Measurements from ENCODE around the gene LRIG1. TPM values are rescaled to one million over a fixed set of nuclear protein-coding genes. Genes with fewer than 3 reads are reported as not detected.

LRIG1 gene
- polyA plus RNA-seq, 4 donors: 3.5 to 41.0 (median 21.9) TPM

- Histone ChIP-seq H3K4me1 (ENCODE audit: control insufficient read depth in 3 of 3, insufficient read depth in 2 of 3, low read depth in 1 of 3, low read length in 2 of 3) (peaks cover 0 to 49% (median 17%) of the 10 kb centered on the region in 3 donors), H3K9me3 (ENCODE audit: control insufficient read depth in 2 of 2, insufficient read depth in 1 of 2, low read depth in 1 of 2, low read length in 1 of 2) (no peaks in the 10 kb centered on the region), H3K27ac (ENCODE audit: low read depth in 1 of 3, low read length in 2 of 3) (peak overlapping the region; percentile 2 to 84 (median 73)), H3K36me3 (ENCODE audit: control insufficient read depth in 3 of 3, insufficient read depth in 2 of 3, low read depth in 1 of 3, low read length in 3 of 3) (peaks cover 0 to 46% (median 0%) of the 10 kb centered on the region in 3 donors), H3K4me3 (ENCODE audit: low read depth in 1 of 3, low read length in 3 of 3) (no peak overlapping the region), H3K27me3 (ENCODE audit: control insufficient read depth in 3 of 3, insufficient read depth in 3 of 3, low read length in 3 of 3) (no peaks in the 10 kb centered on the region)
- no peak for FAIRE-seq
- 64 to 75% (median 72%) methylated on average over 10 of the region's 10 CpGs for WGBS, 3 donors
- DNase-seq: no peak
These were observed 57.6 kb downstream of the LRIG1 start for GRCh38 chr3:66443118-66443803.

GRCh38 chr3:66442254-66443117 is 58.3 kb downstream of the LRIG1 start:
- Histone ChIP-seq H3K27me3 (ENCODE audit: control insufficient read depth in 3 of 3, insufficient read depth in 3 of 3, low read length in 3 of 3) (no peaks in the 10 kb centered on the region), H3K36me3 (ENCODE audit: control insufficient read depth in 3 of 3, insufficient read depth in 2 of 3, low read depth in 1 of 3, low read length in 3 of 3) (peaks cover 0 to 53% (median 0%) of the 10 kb centered on the region in 3 donors), H3K9me3 (ENCODE audit: control insufficient read depth in 2 of 2, insufficient read depth in 1 of 2, low read depth in 1 of 2, low read length in 1 of 2) (no peaks in the 10 kb centered on the region), H3K4me3 (ENCODE audit: low read depth in 1 of 3, low read length in 3 of 3) (no peak overlapping the region), H3K4me1 (ENCODE audit: control insufficient read depth in 3 of 3, insufficient read depth in 2 of 3, low read depth in 1 of 3, low read length in 2 of 3) (peaks cover 0 to 49% (median 17%) of the 10 kb centered on the region in 3 donors), H3K27ac (ENCODE audit: low read depth in 1 of 3, low read length in 2 of 3) (peak overlapping the region; percentile 2 to 84 (median 73))
- 22 to 36% (median 29%) methylated on average over 13 of the region's 13 CpGs for WGBS, 3 donors
- DNase-seq (peak; percentile 86 to 93), FAIRE-seq (no peak)

DNA sequence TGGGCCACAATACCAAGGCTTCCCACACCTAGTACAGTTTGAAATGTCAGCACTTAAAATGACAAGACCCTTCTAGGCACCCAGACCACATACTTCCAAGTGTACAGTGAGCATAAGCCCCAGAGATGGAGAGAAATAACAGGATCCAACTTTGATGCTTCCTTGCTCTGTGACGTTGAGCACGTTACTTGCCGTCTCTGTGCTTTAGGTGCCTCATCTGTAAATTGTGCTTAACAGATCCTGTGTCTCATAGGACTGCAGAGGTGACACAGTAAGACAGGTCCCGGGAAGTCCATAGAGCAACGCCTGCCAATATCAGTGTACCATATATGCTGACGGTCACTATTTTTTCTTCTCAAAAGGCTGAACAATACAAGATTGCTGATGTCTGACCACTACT is 59.1 kb downstream of the LRIG1 start:
- WGBS, 3 donors: 55 to 85% (median 67%) methylated on average over 6 of the region's 6 CpGs

GRCh38 chr3:66441129-66441528 is 59.7 kb downstream of the LRIG1 start:
- Histone ChIP-seq H3K27ac (ENCODE audit: low read depth in 1 of 3, low read length in 2 of 3) (peak overlapping the region in 1 of 3 donors; percentile 84), H3K4me1 (ENCODE audit: control insufficient read depth in 3 of 3, insufficient read depth in 2 of 3, low read depth in 1 of 3, low read length in 2 of 3) (peaks cover 0 to 49% (median 17%) of the 10 kb centered on the region in 3 donors), H3K9me3 (ENCODE audit: control insufficient read depth in 2 of 2, insufficient read depth in 1 of 2, low read depth in 1 of 2, low read length in 1 of 2) (no peaks in the 10 kb centered on the region), H3K27me3 (ENCODE audit: control insufficient read depth in 3 of 3, insufficient read depth in 3 of 3, low read length in 3 of 3) (no peaks in the 10 kb centered on the region), H3K4me3 (ENCODE audit: low read depth in 1 of 3, low read length in 3 of 3) (no peak overlapping the region), H3K36me3 (ENCODE audit: control insufficient read depth in 3 of 3, insufficient read depth in 2 of 3, low read depth in 1 of 3, low read length in 3 of 3) (peaks cover 0 to 60% (median 0%) of the 10 kb centered on the region in 3 donors)
- no peak for FAIRE-seq
- 24 to 50% (median 25%) methylated on average over 8 of the region's 8 CpGs for WGBS, 3 donors
- no peak for DNase-seq

More for the DNA sequence above, 59.1 kb downstream of the LRIG1 start:
- H3K36me3 ChIP-seq (ENCODE audit: control insufficient read depth in 3 of 3, insufficient read depth in 2 of 3, low read depth in 1 of 3, low read length in 3 of 3): peaks cover 0 to 59% (median 0%) of the 10 kb centered on the region in 3 donors
- H3K9me3 ChIP-seq (ENCODE audit: control insufficient read depth in 2 of 2, insufficient read depth in 1 of 2, low read depth in 1 of 2, low read length in 1 of 2): no peaks in the 10 kb centered on the region
- no peak for DNase-seq
- H3K27me3 ChIP-seq (ENCODE audit: control insufficient read depth in 3 of 3, insufficient read depth in 3 of 3, low read length in 3 of 3): no peaks in the 10 kb centered on the region
- peaks cover 0 to 49% (median 17%) of the 10 kb centered on the region in 3 donors for H3K4me1 ChIP-seq (ENCODE audit: control insufficient read depth in 3 of 3, insufficient read depth in 2 of 3, low read depth in 1 of 3, low read length in 2 of 3)
- H3K27ac ChIP-seq (ENCODE audit: low read depth in 1 of 3, low read length in 2 of 3): peak overlapping the region in 2 of 3 donors; percentile 54 to 84
- no peak for FAIRE-seq
- H3K4me3 ChIP-seq (ENCODE audit: low read depth in 1 of 3, low read length in 3 of 3): no peak overlapping the region

- no peaks in the 10 kb centered on the region for H3K9me3 ChIP-seq (ENCODE audit: control insufficient read depth in 2 of 2, insufficient read depth in 1 of 2, low read depth in 1 of 2, low read length in 1 of 2)
- FAIRE-seq (no peak), DNase-seq (no peak)
- no peak overlapping the region for H3K27ac ChIP-seq (ENCODE audit: low read depth in 1 of 3, low read length in 2 of 3)
- H3K27me3 ChIP-seq (ENCODE audit: control insufficient read depth in 3 of 3, insufficient read depth in 3 of 3, low read length in 3 of 3): no peaks in the 10 kb centered on the region
- H3K36me3 ChIP-seq (ENCODE audit: control insufficient read depth in 3 of 3, insufficient read depth in 2 of 3, low read depth in 1 of 3, low read length in 3 of 3): peaks cover 0 to 58% (median 0%) of the 10 kb centered on the region in 3 donors
- H3K4me3 ChIP-seq (ENCODE audit: low read depth in 1 of 3, low read length in 3 of 3): no peak overlapping the region
- 60 to 68% (median 62%) methylated on average over 7 of the region's 7 CpGs for WGBS, 3 donors
- peaks cover 0 to 40% (median 17%) of the 10 kb centered on the region in 3 donors for H3K4me1 ChIP-seq (ENCODE audit: control insufficient read depth in 3 of 3, insufficient read depth in 2 of 3, low read depth in 1 of 3, low read length in 2 of 3)
These were observed 61.0 kb downstream of the LRIG1 start for GRCh38 chr3:66439666-66440344.

DNA sequence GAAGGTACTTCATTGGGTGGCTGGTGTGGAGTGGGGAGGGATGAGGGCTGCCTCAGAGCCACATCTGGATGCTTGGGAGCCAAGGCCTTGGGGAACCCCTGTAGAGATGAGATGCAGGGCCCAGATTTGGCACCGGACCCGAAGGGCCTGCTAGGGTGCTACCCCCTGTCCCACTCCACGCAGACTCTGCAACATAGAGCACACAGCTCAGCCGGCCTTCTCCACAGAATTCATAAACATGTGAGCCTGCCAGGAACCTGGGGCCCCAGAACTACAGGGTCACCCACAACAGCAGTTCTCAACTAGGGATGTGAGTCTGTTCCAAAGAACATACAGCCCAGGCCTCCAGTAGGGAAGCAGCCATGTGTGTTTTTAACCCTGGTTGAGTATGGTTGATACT is 62.8 kb downstream of the LRIG1 start:
- H3K27me3 ChIP-seq (ENCODE audit: control insufficient read depth in 3 of 3, insufficient read depth in 3 of 3, low read length in 3 of 3): no peaks in the 10 kb centered on the region
- H3K4me1 ChIP-seq (ENCODE audit: control insufficient read depth in 3 of 3, insufficient read depth in 2 of 3, low read depth in 1 of 3, low read length in 2 of 3): peaks cover 3 to 35% (median 13%) of the 10 kb centered on the region in 3 donors
- H3K4me3 ChIP-seq (ENCODE audit: low read depth in 1 of 3, low read length in 3 of 3): no peak overlapping the region
- H3K27ac ChIP-seq (ENCODE audit: low read depth in 1 of 3, low read length in 2 of 3): no peak overlapping the region
- 85 to 91% (median 86%) methylated on average over 4 of the region's 4 CpGs for WGBS, 3 donors
- peaks cover 0 to 52% (median 0%) of the 10 kb centered on the region in 3 donors for H3K36me3 ChIP-seq (ENCODE audit: control insufficient read depth in 3 of 3, insufficient read depth in 2 of 3, low read depth in 1 of 3, low read length in 3 of 3)
- no peak for DNase-seq
- FAIRE-seq: no peak
- no peaks in the 10 kb centered on the region for H3K9me3 ChIP-seq (ENCODE audit: control insufficient read depth in 2 of 2, insufficient read depth in 1 of 2, low read depth in 1 of 2, low read length in 1 of 2)

DNA sequence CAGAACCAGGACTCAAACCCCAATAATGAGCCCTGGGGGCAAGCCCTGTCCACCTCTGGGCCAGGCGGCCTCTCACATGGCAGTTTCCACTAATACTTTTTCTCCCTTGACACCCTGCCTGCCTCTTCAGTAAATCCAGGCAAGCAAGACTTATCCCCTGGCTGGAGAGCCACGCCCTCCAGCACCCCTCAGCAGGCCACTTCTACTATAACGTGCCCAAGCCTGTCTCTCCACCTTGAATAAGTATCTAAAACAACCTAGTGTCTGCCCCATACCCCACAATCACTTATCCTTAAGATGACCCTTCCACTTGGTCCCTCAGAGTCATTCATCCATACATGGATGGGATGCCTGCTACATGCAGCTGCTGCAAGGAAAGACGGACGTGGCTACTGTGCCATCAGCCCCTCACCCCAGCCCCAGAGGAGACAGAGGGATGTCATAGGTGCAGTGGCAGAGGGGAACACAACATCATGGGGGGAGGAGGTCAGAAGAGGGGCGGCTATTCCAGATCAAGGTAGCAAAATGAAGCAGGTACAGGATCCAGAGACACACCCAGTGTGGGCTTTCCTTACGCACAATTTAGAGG is 63.4 kb downstream of the LRIG1 start:
- no peaks in the 10 kb centered on the region for H3K9me3 ChIP-seq (ENCODE audit: control insufficient read depth in 2 of 2, insufficient read depth in 1 of 2, low read depth in 1 of 2, low read length in 1 of 2)
- 79 to 92% (median 86%) methylated on average over 7 of the region's 7 CpGs for WGBS, 3 donors

GRCh38 chr3:66435989-66436388 is 64.8 kb downstream of the LRIG1 start:
- Histone ChIP-seq H3K9me3 (ENCODE audit: control insufficient read depth in 2 of 2, insufficient read depth in 1 of 2, low read depth in 1 of 2, low read length in 1 of 2) (no peaks in the 10 kb centered on the region), H3K4me3 (ENCODE audit: low read depth in 1 of 3, low read length in 3 of 3) (no peak overlapping the region), H3K27ac (ENCODE audit: low read depth in 1 of 3, low read length in 2 of 3) (no peak overlapping the region), H3K36me3 (ENCODE audit: control insufficient read depth in 3 of 3, insufficient read depth in 2 of 3, low read depth in 1 of 3, low read length in 3 of 3) (peaks cover 0 to 56% (median 0%) of the 10 kb centered on the region in 3 donors), H3K27me3 (ENCODE audit: control insufficient read depth in 3 of 3, insufficient read depth in 3 of 3, low read length in 3 of 3) (no peaks in the 10 kb centered on the region), H3K4me1 (ENCODE audit: control insufficient read depth in 3 of 3, insufficient read depth in 2 of 3, low read depth in 1 of 3, low read length in 2 of 3) (peaks cover 3 to 17% (median 15%) of the 10 kb centered on the region in 3 donors)
- DNase-seq (no peak), FAIRE-seq (no peak)
- WGBS, 3 donors: 84 to 86% (median 85%) methylated on average over 6 of the region's 6 CpGs

More for the DNA sequence above, 63.4 kb downstream of the LRIG1 start:
- H3K36me3 ChIP-seq (ENCODE audit: control insufficient read depth in 3 of 3, insufficient read depth in 2 of 3, low read depth in 1 of 3, low read length in 3 of 3): peaks cover 0 to 52% (median 0%) of the 10 kb centered on the region in 3 donors
- H3K27ac ChIP-seq (ENCODE audit: low read depth in 1 of 3, low read length in 2 of 3): no peak overlapping the region
- H3K4me1 ChIP-seq (ENCODE audit: control insufficient read depth in 3 of 3, insufficient read depth in 2 of 3, low read depth in 1 of 3, low read length in 2 of 3): peaks cover 3 to 29% (median 8%) of the 10 kb centered on the region in 3 donors
- no peak for DNase-seq
- H3K4me3 ChIP-seq (ENCODE audit: low read depth in 1 of 3, low read length in 3 of 3): no peak overlapping the region
- FAIRE-seq: no peak
- H3K27me3 ChIP-seq (ENCODE audit: control insufficient read depth in 3 of 3, insufficient read depth in 3 of 3, low read length in 3 of 3): no peaks in the 10 kb centered on the region

Measured in small intestine (tissue), 7 donors.